ENCODE data around the gene RAD51B. TPM values are rescaled to one million over a fixed set of nuclear protein-coding genes. Genes with fewer than 3 reads are reported as not detected.
"Not testable (repeated sequence)": the region's sequence is repeated elsewhere in the genome, so short reads cannot be mapped to it uniquely, and the experiment has no call there.

Gene RAD51B
- total and polyA plus RNA-seq, 8 donors, result 1.8 to 30.7 (median 15.3) TPM

- H3K4me1 ChIP-seq; H3K9me3 ChIP-seq; H3K27me3 ChIP-seq; H3K4me3 ChIP-seq; H3K36me3 ChIP-seq; H3K27ac ChIP-seq; intact Hi-C loops (cut with DNase I; ENCODE audit: low total_unique reads): not testable (repeated sequence)
- peak in 1 of 2 donors; percentile 37 for DNase-seq
- TF ChIP-seq CTCF (IDR thresholded peaks at IDR 0.05), result peak in 1 of 7 experiments; percentile 7
- WGBS, 5 donors, result 68 to 83% (median 68%) methylated on average over 6 of the region's 6 CpGs
Measured at GRCh38 chr14:68434173-68434572, 614.6 kb downstream of the RAD51B start.

GRCh38 chr14:68435631-68436030 is 616.1 kb downstream of the RAD51B start:
- DNase-seq; H3K4me3 ChIP-seq; H3K36me3 ChIP-seq; intact Hi-C loops (cut with DNase I; ENCODE audit: low total_unique reads); H3K27ac ChIP-seq; H3K4me1 ChIP-seq; H3K9me3 ChIP-seq; H3K27me3 ChIP-seq: not testable (repeated sequence)

- Histone ChIP-seq H3K9me3 (no peaks in the 10 kb centered on the region), H3K4me1 (peaks cover 2 to 12% (median 7%) of the 10 kb centered on the region in 4 donors), H3K36me3 (no peaks in the 10 kb centered on the region), H3K27ac (no peak overlapping the region), H3K4me3 (no peak overlapping the region), H3K27me3 (no peaks in the 10 kb centered on the region)
- WGBS, 5 donors, result 63 to 87% (median 84%) methylated on average over 2 of the region's 2 CpGs
- intact Hi-C loops (cut with DNase I; ENCODE audit: low total_unique reads), result no loop called here
- TF ChIP-seq POLR2AphosphoS5 (IDR thresholded peaks at IDR 0.05) (no peak), POLR2A (IDR thresholded peaks at IDR 0.05) (no peak), EP300 (IDR thresholded peaks at IDR 0.05) (no peak), CTCF (IDR thresholded peaks at IDR 0.05) (no peak)
- no peak for DNase-seq
Measured at GRCh38 chr14:68439676-68440075, 620.1 kb downstream of the RAD51B start.

GRCh38 chr14:68440820-68441219 is 621.2 kb downstream of the RAD51B start:
- Histone ChIP-seq H3K9me3 (no peaks in the 10 kb centered on the region), H3K4me3 (no peak overlapping the region), H3K27me3 (no peaks in the 10 kb centered on the region), H3K27ac (no peak overlapping the region), H3K4me1 (peaks cover 7 to 20% (median 12%) of the 10 kb centered on the region in 4 donors), H3K36me3 (no peaks in the 10 kb centered on the region)
- TF ChIP-seq POLR2A (IDR thresholded peaks at IDR 0.05) (no peak), EP300 (IDR thresholded peaks at IDR 0.05) (no peak), POLR2AphosphoS5 (IDR thresholded peaks at IDR 0.05) (no peak), CTCF (IDR thresholded peaks at IDR 0.05) (no peak)
- intact Hi-C loops (cut with DNase I; ENCODE audit: low total_unique reads), result no loop called here
- no peak for DNase-seq

DNA sequence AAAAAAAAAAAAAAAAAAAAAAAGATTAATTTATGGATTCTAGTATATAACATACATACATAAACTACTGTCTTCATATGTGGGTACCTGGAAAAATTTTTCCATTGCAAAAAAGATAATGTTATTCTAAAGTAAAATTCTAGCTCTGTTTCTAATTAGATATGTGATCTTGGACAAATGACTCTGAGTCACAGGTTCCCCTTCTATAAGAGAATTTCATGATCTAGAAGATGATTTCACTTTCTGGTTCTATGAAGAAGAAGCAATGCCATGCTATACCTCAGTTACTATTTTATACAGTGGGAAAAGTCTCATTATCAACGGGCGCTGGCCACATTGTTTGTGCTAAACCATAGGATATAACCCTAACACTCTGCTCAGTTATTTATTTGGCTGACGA is 622.0 kb downstream of the RAD51B start:
- WGBS, 5 donors, result 81 to 92% (median 84%) methylated on average over 3 of the region's 3 CpGs
- H3K27ac ChIP-seq, result no peak overlapping the region
- DNase-seq, result no peak

More for the DNA sequence above, 622.0 kb downstream of the RAD51B start:
- Histone ChIP-seq H3K4me3 (no peak overlapping the region), H3K4me1 (peaks cover 7 to 25% (median 12%) of the 10 kb centered on the region in 4 donors), H3K9me3 (no peaks in the 10 kb centered on the region), H3K36me3 (no peaks in the 10 kb centered on the region), H3K27me3 (no peaks in the 10 kb centered on the region)
- intact Hi-C loops (cut with DNase I; ENCODE audit: low total_unique reads), result no loop called here
- no peak for TF ChIP-seq CTCF (IDR thresholded peaks at IDR 0.05)
